Stimulated activated CD4-positive, alpha-beta T cell treated with anti-CD3 and anti-CD28 coated beads, TNF-alpha, amount 100 ng/mL, for 4 hours (primary cell): ENCODE measurements around the gene DPP8.

Source experiments
- DNase-seq, 3 experiments: peaks; one replicate each; pipeline ENCODE4 v3.0.0-alpha.2; 2020; ENCODE audit warnings: low read depth in 3 of 3

Gene DPP8

DNA sequence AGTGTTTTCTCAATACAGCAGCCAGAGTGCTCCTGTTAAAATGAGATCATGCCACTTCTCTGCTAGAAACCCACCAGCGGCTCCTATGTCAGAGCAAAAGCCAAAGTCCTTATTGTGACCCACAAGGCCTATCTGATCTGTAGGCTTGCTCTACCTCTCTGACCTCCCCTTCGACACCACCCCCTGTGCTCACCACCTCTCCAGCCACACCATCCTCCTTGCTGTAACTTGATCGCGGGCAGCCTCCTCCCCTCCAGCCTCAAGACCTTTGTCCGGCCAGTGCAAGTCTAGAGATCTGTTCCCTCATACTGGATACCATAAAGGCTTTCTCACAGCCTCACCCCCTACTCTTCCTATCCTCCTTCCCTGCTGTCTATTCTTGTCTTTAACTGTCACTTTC, 92.8 kb downstream of the DPP8 start:
- DNase-seq, result no peak

DNA sequence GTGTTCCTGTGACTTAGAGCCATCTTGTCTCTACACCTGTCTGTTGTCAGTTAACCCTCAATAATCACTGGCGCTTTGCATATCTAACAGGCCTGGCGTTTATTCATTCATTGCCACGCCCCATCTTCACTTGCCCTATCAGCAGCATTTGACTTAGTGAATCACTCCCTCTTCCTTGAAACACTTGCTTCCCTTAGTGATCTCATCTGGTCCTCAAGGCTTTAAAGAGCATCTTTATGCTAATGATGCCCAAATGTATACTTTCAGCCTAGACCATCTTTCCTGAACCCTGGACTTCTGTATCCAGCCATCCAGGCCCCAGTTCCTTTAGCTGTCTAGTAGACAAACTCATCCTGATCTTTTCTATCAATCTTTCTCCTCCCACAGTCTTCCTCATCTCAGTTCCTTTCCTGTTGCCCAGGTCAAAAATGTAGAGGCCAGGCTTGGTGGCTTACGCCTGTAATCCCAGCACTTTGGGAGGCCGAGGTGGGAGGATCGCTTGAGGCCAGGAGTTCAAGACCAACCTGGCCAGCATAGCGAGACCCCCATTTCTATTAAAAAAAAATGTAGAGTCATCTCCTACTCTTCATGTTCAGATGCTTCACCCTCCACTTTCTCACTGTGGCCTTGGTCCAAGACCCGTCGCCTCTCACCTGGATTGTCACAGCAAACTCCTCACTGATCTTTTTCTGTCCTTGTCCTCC, 93.4 kb downstream of the DPP8 start:
- DNase-seq, result no peak

DNA sequence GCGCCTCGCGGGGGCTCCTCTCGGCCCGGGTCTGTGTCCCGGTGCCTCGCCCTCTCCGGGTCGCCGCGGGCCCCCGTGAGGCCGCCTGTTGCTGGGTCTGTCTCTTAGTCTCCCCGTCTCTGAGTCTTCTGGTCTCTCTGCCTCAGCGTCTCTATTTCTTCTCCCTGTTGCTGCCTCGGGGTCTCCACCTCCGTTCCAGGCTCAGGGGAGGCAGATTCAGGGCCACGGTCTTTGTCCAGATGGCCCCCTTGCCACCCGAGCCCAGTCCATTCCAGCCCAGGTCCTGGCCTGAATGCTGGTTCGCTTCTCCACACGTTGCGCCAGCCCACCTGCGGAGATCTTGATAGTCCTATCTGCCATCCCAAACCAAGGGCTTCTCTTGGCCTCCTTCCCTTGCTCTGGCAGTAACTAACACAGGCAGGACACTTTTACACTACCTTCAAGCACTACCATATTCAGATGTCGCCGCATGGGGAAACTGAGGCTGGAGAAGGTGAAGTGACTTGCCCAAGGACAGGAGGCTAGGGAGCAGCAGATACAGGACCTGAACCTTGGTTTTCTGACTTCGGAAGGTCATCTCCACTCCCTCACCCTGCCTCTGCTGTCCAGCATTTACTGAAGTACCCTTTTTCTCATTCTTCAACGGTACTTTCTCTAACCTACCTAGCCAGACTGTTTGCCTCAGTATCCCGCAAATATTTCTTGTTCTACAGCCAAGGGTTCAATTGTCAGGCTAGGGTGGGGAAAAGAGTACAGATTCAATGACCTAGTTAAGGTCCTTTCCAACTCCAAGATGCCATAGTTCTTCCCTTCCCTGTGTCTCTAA, 94.1 kb downstream of the DPP8 start:
- no peak for DNase-seq

DNA sequence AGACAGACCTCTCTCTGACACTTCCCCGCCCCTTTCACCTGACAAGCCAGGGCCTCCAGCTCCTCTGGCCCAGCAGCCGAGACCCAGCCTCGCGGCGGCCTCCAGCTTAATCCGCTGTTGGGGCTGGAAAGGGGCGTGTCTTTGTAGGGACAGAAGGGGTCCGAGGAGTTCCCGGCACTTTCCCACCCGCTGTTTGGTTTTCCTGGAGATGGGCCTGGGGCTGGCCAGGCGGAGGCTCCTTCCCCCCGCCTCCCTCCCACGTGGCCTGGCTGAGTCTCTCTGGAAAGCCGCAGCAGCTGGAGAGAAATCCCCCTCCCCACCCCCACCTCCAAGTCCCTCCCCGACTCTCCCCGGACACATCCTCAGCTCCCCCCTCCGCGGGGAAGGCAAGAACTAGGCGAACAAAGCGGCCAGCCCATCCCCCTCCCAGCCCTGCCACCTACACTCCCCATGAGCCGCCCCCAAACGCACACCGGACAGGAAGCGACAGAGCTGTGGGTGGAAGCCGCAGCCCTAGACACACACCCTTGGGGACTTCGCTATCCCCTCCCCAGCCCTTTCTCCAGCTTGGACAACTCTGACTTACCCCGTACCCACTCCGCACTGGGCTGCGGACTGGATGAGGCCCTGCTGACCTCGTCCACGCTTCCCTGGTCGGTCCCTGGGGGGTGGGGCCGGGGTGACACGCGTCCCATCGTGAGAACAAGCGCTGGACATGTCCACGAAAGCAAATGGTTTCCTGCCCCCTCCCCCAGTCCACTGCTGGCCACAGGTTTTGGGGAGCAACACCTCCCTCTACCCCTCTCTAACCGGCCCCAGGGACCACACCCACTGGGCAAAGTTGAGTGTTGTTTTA, 95.9 kb downstream of the DPP8 start:
- no peak for DNase-seq

DNA sequence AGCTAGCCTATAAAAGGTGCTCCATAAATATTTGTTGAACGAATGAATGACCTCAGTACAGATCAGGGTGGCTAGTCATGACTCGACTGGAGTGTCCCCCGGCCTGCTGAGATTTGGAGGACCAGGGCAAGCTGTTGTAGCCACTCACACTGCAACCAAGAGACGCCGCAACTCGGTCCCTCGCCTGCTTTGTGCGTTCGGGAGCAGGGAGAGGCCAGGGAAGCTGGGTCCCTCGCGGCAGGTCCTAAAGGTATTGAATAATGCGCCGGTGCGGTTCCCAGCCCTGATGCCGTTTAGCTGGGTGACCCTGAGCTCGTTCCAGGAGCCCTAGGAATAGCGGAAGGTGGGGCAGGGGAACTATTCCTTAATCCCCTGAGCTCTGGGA, 96.5 kb downstream of the DPP8 start:
- no peak for DNase-seq

DNA sequence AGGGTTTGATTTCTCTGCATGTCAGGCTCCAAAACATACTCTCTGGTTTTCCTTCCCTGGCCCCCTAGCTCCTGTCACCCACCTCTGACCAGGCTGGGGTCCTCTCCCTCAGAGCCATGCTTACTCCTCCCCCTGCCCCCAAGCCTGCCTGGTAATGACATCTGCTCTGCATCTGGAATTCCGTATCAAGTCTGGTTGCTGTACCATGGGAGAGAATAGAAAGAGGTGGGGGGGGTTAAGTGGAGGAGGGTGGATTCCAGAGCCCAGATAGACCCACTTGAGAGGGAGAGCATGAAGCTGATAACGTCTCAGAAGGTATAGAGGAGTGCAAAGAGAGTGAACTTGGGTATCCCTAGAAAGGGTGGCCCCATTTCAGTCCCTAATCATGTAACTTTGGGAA, 98.9 kb downstream of the DPP8 start:
- DNase-seq, result no peak

DNA sequence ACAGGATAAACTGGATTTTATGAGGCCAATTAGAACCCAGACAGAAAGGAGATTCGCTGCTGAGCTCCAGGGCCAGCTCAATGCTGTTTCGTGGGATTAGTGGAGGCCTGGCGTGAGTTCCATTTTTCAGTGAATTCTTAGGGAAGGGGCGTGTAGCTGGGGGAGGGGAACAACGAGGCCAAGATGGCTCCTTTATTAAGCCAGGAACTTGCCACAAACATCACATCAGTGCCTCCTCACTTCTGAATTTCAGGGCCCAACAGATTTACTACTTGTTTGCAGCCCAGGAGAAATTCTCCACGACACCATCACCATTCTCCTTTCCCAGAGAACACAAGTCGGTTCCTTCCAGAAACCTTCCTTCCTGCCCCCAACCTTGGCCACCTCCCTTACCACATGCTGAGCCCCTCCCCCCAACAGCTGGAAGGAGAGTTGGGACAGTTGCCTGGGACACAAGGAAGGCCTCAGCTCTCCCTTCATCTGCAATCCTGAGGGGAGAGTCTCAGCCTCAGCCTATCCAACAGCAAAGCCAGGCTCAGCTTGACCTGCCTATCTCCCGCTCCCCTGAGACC, 100.6 kb downstream of the DPP8 start:
- DNase-seq, result no peak

DNA sequence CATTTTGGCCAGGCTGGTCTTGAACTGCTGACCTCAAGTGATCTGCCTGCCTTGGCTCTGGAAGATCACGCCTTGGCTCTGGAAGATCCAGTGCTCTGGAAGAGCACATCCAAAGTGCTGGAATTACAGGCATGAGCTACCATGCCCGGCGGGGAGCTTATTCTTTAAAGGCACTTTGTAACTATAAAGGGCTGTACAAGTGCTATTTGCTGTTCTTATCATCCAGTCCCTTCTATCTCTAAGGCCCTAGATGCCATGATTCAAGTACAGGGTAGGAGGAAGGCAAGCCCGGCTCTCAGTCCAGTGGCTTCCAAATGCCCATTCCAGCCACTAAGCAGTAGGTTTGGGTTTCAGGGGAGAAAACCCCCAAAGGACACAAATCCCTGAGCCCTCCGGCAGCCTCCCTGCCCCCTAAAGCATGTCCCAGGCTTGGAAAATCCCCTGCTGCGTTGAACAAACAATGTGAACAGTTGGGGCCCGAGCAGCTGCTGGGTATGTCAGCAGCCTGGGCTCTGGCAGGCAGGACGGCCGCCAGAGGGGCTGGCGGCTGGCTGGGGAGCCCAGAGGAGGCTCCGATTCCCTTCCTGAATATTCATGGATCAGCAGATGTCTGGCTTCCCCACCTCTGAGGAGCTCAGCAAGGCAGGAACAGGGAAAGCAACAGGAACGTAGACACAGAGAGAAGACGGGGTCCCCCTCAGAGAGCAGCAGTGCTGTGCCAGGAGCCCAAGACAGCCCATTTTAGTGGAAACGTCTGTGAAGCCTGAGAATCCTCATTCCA, 102.5 kb downstream of the DPP8 start:
- no peak for DNase-seq

DNA sequence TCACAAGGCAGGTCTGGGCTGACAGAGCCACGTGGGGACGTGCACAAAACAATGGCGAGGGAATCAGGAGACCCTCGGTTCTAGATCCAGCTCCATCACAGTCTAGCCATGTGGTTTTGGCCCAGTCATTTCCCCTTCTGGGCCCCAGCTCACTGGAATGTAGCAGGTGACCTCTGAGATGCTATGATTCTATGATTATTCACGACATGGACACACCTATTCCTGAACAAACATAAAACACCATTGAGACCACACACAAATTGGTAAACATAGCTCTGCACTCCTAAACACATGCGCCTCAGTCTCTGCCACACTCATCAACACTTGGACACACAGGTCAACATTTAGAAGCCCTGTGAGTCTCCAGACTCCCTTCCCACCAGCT, 103.7 kb downstream of the DPP8 start:
- no peak for DNase-seq

DNA sequence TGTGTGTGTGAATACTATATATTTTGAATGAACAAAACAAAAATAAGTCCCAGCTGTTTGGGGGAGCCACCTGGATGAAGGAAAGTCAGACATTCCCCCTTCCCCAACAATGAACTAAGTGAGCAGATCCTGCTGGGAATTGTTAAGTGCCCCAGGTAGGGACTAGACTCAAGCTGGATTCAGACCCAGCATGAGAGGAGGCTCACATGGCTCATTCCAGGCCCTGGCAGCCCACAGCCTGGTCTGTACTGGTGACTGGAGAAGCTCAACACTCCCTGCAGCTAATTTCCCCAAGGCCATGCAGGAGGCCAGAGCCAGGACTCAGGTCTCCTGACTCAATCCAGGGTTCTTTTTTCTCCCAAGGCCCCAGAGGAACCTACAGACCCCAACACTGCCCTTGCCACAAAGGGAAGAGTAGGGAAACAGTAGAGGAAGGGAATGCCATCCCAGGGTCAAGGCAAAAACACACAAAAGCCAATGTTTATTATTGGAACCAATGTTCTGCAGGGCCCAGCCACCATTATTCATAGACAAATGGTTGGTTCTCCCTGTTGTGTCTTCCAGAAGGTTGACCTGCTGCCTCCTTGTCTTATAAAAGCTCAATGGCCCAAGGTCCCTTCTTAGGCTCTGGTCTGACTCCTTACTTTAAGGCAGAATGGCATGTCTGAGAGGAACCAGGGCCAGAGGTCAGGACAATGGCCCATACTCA, 104.3 kb downstream of the DPP8 start:
- DNase-seq, result no peak

DNA sequence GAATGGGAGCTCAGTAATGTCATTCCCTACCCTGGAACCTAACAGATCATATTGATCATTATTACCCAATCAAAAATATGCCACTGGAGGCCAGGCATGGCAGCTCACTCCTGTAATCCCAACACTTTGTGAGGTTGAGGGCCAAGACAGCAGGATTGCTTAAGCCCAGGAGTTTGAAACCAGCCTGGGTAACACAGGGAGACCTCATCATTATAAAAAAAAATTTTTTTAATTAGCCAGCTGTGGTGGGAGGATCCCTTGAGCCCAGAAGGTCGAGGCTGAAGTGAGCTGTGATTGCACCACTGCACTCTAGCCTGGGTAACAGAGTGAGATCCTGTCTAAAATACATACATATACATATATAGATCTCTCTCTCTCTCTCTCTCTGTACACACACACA, 104.9 kb downstream of the DPP8 start:
- DNase-seq, result no peak

DNA sequence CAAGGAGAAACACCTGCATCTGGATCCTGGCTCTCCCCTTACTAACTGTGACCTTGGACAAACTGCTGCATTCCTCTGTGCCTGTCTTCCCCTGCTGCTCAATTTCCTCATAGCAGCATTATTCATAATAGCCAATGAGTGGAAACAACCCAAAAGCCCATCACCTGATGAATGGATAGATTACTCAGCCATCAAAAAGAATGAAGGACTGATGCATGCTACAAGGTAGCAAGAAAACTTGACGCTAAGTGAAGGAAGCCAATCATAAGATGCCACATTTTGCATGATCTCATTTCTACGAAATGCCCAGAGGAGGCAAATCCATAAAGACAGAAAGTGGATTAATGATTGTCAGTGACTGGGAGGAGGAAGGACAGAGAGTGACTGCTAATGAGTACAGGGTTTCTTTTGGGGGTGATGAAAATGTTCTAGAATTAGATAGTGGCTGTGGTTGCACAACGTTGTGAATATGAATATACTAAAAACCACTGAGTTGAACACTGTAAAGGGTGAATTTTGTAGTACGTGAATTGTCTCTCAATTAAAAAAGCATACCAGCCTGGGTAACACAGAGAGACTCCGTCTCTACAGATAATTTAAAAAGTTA, 105.9 kb downstream of the DPP8 start:
- no peak for DNase-seq

DNA sequence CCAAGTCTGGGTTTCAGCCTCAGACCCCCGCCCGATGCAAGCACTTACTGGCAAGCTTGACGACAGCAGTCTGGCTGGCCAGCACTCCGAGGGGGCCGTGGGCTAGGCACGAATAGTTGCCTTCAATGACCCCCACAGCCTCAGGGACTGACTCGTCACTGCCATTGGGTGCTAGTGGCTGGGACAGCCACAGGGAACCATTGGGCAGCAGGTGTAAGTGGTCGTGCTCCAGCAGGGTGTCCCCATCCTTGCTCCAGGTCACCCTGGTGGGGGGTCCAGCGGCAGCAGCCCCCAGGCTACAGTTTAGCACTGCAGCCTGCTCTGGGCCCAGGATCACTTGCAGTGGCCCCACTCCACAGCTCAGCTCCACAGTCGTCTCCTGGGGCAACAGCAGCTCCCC, 106.5 kb downstream of the DPP8 start:
- DNase-seq, result no peak

DNA sequence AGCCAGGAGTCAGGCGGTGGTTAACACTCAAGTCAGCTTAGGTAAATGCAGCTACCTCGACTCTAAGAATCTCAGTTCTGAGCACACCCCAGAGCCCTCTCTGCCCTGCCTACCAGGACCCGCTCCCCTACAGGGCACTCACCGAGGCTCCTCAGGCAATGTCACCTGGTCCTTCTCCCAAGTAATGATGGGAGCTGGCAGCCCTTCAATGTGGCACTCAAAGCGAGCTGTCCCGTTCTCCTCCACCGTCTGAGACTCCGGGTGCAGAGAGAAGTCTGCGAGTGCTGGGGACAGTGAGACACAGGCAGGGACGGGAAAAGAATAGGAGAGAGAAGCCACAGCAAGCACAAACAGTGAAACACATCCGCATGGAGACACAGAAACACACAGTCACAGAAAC, 107.5 kb downstream of the DPP8 start:
- no peak for DNase-seq

DNA sequence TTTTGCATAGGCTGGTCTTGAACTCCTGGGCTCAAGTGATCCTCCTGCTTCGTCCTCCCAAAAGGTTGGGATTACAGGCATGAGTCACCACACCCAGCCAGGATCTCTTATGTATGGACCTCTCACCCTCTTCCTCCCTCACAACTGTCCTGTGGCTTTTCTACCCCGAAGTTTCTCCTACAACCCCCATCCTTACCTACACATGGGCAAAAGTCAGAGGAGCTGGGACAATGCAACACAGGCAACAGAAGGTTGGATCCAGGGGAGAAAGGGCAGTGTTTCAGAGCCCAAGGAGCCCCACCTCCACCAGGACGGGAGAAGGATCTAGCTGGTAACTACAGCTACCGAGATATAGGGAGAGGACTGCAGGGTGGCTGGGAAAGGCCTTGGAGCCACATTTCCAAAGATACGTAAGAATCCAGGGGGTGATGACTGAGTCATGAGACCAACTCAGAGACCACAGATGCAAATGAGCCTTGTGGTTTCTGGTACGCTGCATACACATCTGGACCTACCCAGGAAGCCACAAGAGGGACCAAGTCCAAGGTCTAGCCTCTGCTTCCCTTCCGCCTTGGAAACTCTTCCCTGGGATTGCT, 108.4 kb downstream of the DPP8 start:
- no peak for DNase-seq

DNA sequence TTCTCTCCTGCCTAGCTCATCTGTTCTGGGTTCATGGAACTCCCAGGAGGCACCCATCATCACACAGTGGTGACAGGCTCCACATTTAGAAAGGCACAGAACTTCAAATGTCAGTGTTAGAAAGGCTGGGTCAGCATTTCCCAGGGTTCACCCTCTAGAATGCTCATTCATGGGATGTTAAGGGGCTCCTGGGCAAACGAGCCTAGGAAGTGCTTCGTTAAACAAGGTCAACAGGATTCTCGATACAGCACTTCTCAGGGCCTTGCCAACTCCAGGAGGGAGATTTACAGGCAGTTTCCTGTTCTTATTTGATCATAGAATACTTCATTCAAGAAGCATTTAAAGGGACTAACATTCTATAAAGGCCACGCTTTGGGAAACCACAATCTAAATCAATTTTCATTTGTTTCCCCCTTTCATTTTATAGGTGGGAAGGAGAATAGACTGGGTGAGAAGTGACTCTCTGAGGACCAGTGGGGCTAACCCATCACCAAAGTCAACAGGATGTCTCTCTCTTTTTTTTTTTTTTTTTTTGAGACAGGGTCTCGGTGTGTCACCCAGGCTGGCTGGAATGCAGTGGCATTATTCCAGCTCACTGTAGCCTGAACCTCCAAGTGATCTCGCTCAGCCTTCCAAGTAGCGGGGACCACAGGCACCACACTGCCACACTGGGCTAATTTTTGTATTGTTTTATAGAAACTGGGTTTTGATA, 109.0 kb downstream of the DPP8 start:
- DNase-seq, result no peak

DNA sequence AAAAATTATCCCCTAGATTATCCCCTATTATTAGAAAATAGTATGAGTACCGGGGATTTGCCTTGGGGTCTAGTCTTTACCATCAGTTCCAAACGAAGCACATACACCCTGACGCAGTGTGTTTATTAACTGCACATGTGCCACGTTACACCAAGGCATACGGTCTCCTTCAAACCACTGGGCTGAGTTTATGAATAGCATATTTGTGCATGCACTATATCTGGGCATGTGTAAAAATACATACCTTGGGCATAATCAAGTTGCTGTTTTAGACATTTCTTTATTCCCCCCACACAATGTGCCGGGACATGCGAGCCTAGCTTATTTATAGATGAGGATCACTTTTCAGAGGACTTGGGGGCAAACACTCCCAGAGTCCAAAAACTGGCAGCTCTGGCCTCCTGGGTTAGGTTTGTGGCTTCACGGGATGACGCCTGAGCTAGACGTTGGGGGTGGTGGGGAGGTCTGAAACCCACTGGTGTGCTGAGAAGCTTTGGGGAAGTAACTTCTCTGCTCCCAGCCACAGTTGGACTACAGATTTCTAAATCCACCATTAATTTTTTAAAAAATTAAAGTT, 111.0 kb downstream of the DPP8 start:
- no peak for DNase-seq

DNA sequence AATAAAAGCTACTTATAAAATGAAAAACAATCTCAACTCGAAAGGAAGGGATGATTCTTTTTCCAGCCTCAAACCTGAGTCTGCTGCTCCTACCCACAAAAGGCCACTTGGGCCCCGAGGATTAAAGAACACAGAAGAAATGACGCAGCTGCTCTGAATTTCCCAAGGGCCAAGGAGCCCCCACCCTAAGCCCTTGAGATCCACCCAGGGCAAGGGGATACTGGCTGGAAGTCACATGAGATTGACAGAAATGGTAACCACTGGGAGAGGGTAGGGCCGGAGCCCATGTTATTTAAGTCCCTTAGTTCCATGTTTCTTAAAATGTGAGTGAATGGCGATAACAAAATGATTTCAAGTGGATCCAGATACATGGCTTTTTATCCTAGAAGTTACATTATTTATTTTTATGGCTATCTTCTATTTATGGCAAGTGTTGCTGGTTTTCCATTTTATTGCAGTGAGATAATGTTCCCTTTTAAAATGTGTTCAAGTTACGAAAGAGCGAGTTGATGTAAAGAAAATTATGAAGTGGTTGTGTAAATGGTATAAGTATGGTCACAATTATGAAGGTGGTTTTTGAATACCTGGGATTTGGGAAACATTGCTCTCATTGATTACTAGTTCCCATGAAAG, 111.6 kb downstream of the DPP8 start:
- DNase-seq, result no peak
